GM04504 (cell line): ENCODE results near the gene MS4A10.

ENCODE experiments used
- DNase-seq: peaks from one replicate; pipeline ENCODE4 v3.0.0-alpha.2; 2012; ENCODE audit warnings: low read depth

Gene MS4A10

DNA sequence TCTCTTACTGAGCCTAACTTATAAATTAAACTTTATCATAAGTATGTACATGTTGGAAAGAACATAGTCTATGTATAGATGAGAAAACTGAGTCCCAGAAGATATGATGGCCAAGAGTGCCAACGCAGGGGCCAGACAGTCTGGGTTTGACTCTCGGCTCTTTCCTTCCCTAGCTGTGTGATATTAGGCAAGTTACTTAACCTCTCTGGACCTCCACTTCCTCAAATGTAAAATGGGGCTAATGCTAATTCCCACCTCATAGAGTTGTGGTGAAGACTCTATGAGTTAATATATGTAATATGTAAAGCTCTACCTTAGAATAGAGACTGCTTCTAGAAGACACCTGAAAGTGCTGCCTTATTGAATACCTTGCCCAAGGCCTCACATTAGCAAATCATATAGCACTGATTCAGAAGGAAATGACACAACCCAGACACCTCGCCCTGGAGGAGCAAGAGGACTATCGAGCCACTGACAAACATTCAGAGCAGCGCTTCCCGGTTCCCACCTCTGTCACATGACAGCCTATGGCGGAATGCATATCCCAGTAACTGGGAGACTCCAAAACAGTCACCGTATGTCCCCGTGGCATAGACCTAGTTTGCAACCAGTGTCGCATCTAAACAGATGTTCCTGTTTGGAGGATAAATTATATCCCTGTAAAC, 45.5 kb downstream of the MS4A10 start:
- DNase-seq = no peak

DNA sequence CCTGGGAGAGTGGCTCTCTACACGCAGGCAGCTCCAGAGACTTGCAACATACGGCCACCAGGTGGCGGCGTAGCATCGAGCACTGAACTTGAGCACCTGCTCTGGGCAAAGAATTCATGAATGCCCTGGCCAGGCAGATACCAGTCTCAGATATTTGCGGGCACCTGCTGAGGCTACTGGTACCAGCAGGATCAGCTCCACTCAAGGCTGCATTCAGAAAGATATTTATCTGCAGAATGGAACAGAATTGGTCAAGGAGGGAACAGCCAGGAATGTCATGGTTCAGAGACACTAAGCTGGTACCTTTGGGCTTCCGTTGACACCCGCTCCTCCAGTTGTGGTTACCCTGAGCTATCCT, 46.0 kb downstream of the MS4A10 start:
- peak; percentile 37 for DNase-seq

DNA sequence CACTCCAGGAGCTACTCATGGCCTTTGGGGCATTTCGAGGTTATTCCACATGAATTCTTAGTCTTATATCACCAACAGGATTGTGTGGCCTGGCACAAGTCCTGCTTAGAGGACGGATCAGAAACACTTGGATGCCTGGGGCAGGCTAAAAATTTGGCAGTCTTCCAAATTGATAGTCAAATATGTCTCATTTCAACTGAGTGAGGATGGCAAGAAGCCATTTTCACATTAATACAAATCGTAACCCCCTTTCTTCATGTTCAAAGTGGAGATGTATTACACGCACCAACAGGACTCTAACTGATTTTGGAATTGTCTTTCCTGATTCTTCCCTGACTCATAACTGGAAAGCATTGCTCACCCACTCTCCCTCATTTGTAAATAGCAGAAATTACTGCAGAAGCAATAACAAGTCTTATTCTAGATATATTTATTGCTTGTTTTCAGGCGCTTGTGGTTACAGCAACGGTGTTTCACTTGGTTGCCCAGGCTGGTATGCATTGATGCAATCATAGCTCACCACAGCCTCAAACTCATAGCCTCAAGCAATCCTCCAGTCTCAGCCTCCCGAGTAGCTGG, 46.5 kb downstream of the MS4A10 start:
- DNase-seq = peak; percentile 35

DNA sequence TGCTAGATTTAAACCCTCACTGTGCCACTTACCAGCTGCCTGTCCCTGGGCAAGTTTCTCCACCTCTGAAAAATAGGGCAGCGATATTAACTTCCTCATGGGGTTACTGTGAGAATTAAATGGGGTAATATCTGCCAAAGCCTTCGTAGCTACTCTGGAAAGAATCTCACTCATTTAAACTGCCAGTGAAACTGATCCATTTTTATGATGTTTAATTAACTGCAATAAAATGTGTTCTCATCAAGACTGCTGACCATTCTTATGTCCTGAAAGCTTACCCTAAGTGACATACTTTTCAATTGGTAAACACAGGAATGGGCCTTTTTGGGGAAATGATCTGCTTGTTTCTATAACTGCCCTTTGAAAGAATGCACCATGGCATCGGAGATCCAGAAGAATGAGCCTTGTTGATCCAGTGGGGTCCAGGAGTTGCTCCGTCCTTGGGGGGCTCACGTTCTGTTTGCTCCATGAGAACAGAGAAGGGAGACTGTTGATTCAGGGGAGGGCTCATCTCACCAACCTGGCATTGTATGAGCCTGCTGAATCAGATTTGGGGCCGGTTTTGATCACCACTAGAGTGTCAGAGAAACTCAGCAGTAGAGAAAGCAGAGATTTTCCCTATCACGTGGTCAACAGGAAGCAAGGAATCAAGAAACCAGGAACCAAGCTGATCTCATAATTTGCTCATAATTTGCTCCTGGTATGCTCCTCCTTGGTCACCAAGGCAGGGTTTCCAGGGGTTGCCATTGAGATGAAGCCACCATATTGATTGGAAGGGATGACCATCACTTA, 49.8 kb downstream of the MS4A10 start:
- no peak for DNase-seq

DNA sequence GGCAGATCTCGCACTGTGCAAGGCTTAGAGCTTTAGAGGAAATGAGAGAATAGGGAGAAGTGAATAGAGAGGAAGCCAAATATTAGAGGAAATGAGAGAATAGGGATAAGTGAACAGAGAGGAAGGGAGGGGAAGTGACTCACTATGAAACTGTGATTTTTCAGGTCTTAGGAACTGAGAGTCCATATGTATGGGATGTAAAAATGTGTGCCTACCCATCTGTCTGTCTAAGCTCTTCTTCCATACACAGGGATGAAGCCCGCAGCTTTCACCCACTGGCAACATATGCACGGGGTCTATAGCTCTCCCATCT, 50.4 kb downstream of the MS4A10 start:
- DNase-seq = no peak

DNA sequence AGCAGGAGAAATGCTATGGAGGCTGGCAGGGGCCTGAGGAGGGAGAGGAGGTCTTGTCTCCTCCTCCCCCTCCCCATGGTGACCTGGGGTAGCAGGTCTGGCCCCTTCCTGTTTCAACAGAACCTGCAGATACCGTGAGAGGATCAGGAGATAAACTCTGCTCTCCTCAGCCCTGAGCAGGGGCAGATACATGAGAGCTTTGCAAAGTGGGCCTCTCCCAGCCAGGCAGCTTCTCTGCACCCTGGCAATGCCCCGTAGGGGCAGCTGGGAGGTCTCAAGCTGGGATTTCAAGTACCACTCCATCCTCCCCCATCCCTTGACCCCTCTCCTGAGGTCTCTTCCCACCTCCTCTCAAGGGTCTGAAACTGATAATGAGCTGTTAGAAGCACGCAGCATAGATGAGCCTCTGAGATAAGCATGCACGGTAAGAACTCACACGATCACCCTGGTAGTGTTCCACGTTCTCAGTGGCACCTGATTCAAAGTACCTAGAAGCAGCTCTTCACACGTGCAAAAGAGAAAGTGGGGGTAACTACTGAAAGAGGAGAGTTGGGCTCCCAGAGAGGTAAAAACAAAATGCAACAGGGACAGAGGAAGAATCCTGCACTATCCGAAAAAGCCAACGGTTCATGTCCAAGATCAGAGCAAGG, 51.9 kb downstream of the MS4A10 start:
- no peak for DNase-seq

DNA sequence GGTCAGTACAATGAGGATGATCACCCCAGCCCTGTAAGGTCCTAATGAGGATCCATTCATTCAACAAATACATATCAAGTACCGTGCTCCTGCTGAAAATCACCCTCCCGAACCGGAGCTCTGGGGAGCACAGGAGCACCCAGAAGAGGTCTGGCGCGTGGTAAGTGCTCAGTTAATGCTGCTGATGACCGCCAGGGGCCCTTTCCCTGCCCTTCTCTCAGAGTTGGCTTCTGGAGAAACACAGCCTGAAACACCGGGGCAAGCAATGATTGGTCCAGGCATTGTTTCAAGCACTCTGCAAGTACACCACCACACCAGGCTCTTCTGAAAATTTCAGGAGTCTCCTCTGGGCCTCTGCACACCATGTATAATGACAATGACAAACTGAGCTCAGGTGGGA, 53.0 kb downstream of the MS4A10 start:
- DNase-seq = no peak

DNA sequence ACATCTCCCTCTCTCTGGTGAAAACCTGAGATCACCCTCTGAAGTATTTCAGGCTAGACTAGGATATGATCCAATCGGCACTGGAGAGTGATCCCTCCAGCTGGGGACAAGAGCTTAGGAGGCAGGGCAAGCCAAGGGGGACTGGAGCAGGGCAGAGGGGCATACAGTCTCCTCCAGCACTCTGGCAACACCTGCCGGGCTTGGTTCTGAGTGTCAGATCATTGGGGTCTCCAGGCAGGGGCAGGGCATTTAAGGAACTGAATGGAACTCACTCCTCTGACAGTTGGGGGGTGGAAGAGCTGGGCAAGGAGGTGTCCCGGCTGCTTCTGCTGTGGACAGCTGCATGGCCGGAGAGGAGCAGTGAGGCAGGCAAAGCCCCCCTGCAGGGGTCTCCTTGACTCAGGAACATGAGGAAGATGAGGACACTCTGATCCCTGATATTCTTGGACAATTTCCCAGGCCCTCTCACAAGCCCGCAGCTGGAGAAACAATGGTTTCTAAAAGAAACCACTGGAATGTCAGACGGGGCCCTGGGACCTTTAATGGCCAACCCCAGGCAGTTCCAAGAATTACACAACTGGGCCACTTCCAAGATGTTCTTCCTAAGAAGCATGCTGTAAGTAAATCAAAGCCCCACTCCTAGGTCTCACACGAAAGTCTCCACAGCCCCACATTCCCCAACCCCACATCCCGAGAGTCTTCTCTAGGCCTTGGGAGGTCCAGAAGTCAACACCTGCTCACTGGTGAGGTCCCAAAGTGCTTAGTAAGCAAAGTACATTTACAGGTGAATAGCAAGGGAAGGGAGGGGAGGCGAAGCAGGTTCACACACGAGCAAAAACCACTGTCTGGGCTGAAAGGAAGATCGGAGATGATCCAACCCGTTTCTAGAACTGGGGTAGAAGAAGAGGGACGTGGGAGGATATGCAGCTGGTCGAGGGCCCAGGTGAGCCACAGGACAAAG, 55.6 kb downstream of the MS4A10 start:
- peak; percentile 83 for DNase-seq

DNA sequence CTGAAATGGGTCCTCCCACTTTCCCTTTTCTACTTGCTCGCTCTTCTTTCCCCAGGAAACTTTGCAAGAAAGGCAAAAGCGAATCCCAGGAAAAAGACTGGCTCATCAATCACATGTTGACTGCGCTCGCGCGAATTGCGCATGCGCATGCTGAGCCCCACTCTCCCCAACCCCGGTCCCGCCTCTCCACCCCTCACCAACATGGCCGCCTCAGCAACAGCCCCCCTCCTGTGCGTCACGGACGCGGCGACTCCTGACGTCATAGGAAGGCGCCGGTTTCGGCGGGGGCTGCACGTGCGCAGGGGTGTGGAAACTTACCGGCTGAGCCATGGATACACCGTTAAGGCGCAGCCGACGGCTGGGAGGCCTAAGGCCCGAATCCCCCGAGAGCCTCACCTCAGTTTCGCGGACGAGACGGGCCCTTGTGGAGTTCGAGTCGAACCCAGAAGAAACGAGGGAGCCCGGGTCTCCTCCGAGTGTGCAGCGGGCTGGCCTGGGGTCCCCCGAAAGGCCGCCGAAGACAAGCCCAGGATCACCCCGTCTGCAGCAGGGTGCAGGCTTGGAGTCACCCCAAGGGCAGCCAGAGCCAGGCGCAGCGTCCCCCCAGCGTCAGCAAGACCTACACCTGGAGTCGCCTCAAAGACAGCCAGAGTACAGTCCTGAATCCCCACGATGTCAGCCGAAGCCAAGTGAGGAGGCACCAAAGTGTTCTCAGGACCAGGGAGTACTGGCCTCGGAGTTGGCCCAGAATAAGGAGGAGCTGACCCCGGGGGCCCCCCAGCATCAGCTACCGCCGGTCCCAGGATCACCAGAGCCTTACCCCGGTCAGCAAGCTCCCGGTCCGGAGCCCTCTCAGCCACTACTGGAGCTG, 56.9 kb downstream of the MS4A10 start, which contains the start of gene CCDC86:
Gene CCDC86 (plus strand): TSS at position 317 of the 871 bp plus-strand sequence. CDS start 12 bp downstream, at position 329.
- DNase-seq = peak; percentile 90

DNA sequence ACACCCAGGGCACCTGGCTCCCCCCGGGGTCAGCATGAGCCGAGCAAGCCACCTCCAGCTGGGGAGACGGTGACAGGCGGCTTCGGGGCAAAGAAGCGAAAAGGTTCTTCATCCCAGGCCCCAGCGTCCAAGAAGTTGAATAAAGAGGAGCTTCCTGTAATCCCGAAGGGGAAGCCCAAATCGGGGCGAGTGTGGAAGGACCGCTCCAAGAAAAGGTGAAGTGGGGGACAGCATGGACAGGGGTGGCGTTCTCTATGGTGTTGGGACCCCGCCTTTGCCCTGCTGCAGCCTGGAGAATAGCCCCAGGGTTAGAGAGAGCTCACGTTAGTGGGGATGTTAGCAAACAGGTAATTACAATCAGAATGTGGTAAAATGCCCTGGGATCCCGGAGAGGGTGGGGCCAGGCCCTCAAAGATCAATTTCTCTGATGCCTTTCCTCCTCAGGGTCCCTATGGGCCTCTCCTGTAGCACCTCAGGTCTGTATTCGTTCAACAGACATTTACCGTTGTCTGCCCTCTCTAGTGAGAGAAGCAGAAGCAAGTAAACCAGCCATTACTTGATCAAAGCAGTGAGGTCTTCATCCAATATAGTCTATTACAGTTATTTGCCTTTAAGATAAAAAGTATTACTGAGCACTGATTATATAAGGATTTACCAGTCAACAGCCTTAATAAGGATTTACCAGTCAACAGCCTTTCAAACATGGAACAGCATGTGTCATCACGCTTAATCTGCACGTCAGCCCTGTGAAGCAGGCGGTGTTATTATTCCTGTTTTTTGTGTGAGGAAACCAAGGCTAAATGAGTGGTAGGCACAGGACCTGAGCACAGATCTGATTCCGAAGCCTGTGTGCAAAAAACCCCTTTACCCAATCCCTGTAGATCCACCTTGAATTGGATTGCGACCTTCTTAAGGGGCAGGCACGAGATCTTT, 57.8 kb downstream of the MS4A10 start:
- DNase-seq = no peak

DNA sequence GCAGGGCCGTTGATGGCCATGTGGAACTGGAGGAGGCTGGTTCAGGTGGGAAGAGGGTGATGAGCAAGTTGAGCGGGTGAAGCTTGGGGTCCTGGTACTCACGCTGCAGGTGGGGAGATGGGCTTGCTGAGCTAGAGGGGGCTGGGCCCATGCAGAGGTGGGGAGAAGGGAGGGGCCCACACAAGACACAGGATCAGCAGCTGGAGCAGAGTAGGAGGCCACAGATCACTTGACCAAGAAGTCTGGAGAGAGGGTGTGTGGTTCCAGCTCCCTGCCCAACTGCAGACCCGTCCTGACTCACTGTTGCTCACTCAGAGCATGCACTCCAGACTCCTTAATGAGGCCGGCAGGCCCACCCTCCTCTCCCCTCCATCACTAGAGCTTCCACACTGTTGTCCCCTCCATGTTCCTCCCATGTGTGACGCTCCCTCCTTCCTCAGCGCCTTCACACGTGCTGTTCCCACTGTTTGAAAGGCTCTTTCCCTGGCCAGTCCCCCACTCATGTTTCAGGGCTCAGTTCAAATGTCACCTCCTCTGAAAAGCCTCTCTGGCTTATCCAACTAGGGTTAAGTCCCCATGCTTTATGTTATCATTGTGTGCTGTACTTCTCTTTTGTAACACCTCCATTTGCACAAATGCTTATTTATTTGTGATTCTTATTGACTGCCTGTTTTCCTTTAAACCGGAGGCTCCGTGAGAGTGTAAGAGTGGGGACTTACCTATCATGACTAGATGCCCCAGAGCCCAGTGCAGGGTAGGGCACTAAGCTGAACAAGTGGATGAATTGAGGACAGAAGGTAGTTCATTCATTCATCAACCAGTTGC, 59.1 kb downstream of the MS4A10 start:
- DNase-seq = no peak

DNA sequence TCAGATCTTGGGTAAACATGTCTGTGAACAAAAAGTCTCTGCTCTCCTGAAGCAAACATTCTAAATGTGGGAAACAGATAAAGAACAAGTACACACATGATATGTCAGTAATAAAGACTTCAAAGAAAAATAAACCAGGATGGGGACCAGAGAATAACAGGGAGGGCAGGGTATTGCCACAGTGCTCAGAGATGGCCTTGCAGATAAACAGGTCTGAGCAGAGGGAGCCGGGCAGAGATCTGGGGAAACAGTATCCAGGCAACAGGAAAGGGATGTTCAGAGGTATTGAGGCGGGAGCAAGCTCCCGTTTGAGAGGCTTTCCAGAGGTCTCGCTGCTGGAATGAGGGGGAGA, 59.7 kb downstream of the MS4A10 start:
- no peak for DNase-seq

DNA sequence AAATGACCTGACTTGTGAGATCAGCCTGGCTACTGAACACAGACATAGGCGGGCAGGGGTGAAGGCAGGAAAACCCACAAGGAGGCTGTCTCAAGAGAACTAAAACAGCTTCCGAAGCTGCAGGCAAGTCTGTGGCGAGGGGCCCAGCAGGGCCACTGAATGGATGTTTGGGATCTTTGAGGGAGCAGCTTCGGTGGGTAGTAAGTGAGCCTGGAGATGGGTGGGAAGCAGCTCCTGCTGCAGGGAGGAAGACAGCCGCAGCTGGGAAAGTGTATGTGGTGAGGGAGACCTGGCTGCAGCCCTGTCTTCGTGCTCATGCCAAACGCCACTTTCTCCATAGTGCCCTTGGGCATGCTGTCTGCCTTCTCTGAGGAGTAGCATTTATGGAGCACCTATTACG, 60.2 kb downstream of the MS4A10 start:
- no peak for DNase-seq

DNA sequence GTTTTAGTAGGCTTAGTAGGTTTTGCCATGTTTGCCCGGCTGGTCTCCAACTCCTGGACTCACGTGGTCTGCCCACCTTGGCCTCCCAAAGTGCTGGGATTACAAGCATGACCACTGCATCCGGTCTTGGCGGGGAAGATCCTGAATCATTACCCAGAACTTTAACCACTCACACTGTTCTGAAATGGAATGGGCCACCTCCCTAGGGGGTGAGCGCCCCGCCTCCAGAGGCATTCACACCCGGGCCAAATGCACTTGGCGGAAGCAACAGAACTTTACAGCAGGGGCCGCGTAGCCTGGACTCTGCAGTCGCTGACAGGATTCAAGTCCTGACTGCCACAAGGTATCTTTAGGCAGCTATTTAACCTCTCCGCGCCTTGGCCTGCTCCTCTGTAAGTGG, 62.1 kb downstream of the MS4A10 start:
- DNase-seq = no peak

DNA sequence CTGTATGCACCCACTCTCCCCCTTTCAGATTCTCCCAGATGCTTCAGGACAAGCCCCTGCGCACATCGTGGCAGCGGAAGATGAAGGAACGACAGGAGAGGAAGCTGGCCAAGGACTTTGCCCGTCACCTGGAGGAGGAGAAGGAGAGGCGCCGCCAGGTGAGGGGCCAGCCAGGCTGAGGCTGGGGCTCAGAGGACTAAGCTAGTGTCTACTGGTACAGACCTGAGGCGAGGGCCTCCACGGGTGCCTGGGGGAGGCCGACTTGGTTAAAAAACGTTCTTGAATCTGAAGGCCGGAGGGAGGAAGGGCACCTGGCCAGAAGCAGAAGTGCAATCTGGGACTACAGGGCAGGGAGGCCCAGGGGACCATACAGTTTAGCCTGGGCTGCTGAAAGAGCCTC, 62.8 kb downstream of the MS4A10 start:
- no peak for DNase-seq

DNA sequence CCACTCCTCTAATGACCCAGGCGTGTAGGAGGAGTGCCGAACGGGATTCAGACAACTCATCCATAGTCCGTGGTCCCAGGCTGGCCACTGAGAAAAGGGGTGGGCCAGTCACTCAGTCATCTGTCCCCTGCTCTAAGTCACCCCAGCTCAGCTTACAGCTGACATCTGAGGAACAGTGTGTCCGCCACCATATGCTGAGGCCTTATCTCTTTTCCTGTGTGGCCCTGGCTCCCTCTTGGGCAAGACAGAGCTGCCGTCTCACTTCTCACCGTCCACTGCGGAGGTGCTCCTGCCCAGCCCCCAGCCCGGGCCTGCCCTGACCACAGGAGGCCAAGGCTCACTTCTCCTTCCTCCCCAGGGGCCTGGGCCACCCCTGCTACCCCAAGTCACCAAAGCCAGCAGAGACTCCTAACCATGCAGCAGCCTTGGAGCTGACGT, 63.6 kb downstream of the MS4A10 start:
- DNase-seq = no peak

DNA sequence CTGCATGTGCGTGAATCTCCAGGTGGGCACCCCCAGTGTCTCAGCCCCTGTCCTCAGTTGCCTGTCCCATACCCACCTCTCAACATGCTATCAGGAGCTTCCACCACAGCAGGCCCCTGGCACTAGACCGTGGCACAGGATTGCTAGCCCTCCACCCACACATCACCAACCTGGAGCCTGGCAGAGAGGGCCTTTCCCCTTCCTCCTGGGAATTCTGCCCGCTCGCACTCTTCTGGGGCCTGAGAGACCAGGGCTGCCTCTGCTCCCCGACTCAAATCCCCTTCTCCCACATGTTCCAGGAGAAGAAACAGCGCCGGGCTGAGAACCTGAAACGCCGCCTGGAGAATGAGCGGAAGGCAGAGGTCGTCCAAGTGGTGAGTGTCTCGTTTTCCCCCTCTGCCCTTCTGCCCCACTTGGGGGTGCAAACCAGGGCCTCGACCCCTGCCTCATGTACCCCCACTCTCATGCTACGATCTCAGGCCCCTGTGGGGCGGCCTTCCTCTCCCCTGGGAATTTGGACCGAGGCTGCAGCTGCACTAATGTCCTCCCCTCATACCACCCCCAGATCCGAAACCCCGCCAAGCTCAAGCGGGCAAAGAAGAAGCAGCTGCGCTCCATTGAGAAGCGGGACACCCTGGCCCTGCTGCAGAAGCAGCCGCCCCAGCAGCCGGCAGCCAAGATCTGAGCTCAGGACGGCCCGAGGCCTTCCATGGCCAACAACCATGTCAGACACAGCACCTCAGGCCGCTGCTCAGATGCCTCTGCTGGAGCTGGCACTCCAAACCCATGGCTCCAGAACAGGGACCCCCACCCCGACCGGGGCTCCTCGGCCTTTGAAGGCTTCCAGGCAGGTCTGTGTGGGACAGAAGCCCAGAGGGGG, 64.7 kb downstream of the MS4A10 start:
- DNase-seq = no peak
